Measurements from ENCODE around the gene HK3.

GRCh38 chr5:176884571-176884890, 14.6 kb downstream of the HK3 start:
- TF ChIP-seq POLR2AphosphoS5 (IDR thresholded peaks at IDR 0.05) (no peak), CTCF (IDR thresholded peaks at IDR 0.05) (no peak)

Measured in prostate gland (tissue), 2 donors.